GM23248 (cell line): Measurements from ENCODE around the gene PROM1. TPM values are rescaled to one million over a fixed set of nuclear protein-coding genes. Genes with fewer than 3 reads are reported as not detected.

ENCODE experiments used
- DNase-seq: peaks from one replicate; pipeline ENCODE4 v3.0.0-alpha.2; 2015
- H2AFZ ChIP-seq: fragments of 200-600 bp; sonication (generic); 2 replicates; pipeline ENCODE4 v1.6.1; 2016; ENCODE audit warnings: antibody characterized with exemption
- H3F3A ChIP-seq: fragments of 200-600 bp; sonication (generic); 2 replicates; pipeline ENCODE4 v1.6.1; 2016; ENCODE audit warnings: mild to moderate bottlenecking, antibody characterized with exemption, mixed run types; ENCODE audit not compliant: insufficient read depth
- H3K27ac ChIP-seq: fragments of 200-600 bp; sonication (generic); 2 replicates; pipeline ENCODE4 v1.5.1; 2016; ENCODE audit warnings: mild to moderate bottlenecking
- H3K27me3 ChIP-seq: fragments of 200-600 bp; sonication (generic); replicated peaks from 2 replicates; pipeline ENCODE4 v1.6.1; 2016; ENCODE audit warnings: mild to moderate bottlenecking; ENCODE audit not compliant: insufficient read depth
- H3K36me3 ChIP-seq: fragments of 200-600 bp; sonication (generic); 2 replicates; pipeline ENCODE4 v1.6.1; 2016; ENCODE audit warnings: low read depth, mild to moderate bottlenecking
- H3K4me1 ChIP-seq: fragments of 200-600 bp; sonication (generic); 2 replicates; pipeline ENCODE4 v1.6.1; 2016; ENCODE audit warnings: mild to moderate bottlenecking; ENCODE audit not compliant: insufficient read depth
- H3K4me2 ChIP-seq: fragments of 200-600 bp; sonication (generic); one replicate; pipeline ENCODE4 v1.6.1; 2016; ENCODE audit warnings: mild to moderate bottlenecking; ENCODE audit not compliant: unreplicated experiment
- H3K4me3 ChIP-seq: fragments of 200-600 bp; sonication (generic); 2 replicates; pipeline ENCODE4 v1.5.1; 2016; ENCODE audit warnings: mild to moderate bottlenecking
- H3K79me2 ChIP-seq: fragments of 200-600 bp; sonication (generic); 2 replicates; pipeline ENCODE4 v1.6.1; 2016; ENCODE audit warnings: mild to moderate bottlenecking; ENCODE audit not compliant: insufficient read depth
- H3K9ac ChIP-seq: fragments of 200-600 bp; sonication (generic); 2 replicates; pipeline ENCODE4 v1.6.1; 2016; ENCODE audit warnings: mild to moderate bottlenecking
- H3K9me2 ChIP-seq: fragments of 200-600 bp; sonication (generic); 2 replicates; pipeline ENCODE4 v1.6.1; 2016; ENCODE audit warnings: mixed run types, mild to moderate bottlenecking, moderate library complexity; ENCODE audit not compliant: insufficient read depth
- H3K9me3 ChIP-seq: fragments of 200-600 bp; sonication (generic); one replicate; pipeline ENCODE4 v1.6.1; 2017; ENCODE audit warnings: low read depth
- H4K20me1 ChIP-seq: fragments of 200-600 bp; sonication (generic); 2 replicates; pipeline ENCODE4 v1.6.0; 2016; ENCODE audit not compliant: insufficient read depth
- EZH2 ChIP-seq: fragments of 200-600 bp; sonication (generic); IDR thresholded peaks from 2 replicates; pipeline ENCODE4 v1.6.1; 2018; ENCODE audit warnings: antibody characterized with exemption, mild to moderate bottlenecking; ENCODE audit not compliant: insufficient read depth, poor library complexity, severe bottlenecking
- EZH2phosphoT487 ChIP-seq: fragments of 200-600 bp; sonication (generic); IDR thresholded peaks from 2 replicates; pipeline ENCODE4 v1.6.1; 2018; ENCODE audit warnings: antibody characterized with exemption, moderate library complexity, mild to moderate bottlenecking, low read depth; ENCODE audit not compliant: insufficient read depth
- WGBS, 2 experiments: methylation state at CpG; one replicate each; pipeline ENCODE4 v1.1.6; 2015 to 2017; ENCODE audit warnings: low lambda C conversion rate in 2 of 2, low coverage in 1 of 2; ENCODE audit errors: missing lambda C conversion rate in 2 of 2; 5-methylcytosine and 5-hydroxymethylcytosine counted together
- in situ Hi-C: fragments of 300-500 bp; cut with MboI; formaldehyde crosslinking; loops from 2 replicates; pipeline ENCODE4 v1.15.0; 2020
- polyA plus RNA-seq: library from polyadenylated mRNA; unstranded; fragments of >200 nt; fragmentation: Nextera tagmentation; extraction: Ambion mirVana; gene quantifications from 2 replicates; pipeline ENCODE4 v1.2.1, GENCODE V29; 2016
- total RNA-seq: library from RNA; depleted of rRNA; stranded (reverse); fragments of >200 nt; shearing (Covaris generic); gene quantifications from 2 replicates; pipeline ENCODE4 v1.2.3, GENCODE V29; 2014

Gene PROM1
- total and polyA plus RNA-seq, 2 experiments from 2014 or later, result not detected

DNA sequence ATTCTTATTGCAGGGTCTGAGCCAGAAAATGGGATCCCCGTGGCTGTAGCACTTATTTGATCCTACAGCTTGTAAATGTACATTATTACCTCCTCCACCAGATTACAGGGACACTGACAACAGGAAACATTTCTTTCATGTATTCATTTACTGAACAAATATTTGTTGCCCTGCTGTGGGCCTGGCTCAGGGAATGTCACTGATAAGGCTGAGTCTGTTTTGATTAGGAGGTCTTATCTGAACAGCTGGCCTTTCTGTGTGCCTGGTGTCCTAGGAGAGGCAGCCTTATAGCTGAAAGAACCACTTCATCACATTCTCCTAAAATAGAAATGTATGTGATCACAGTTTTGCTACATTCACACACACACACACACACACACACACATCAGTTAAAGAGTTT lies 45.5 kb upstream of the PROM1 start:
- Histone ChIP-seq H3K27me3 (peaks cover 23% of the 10 kb centered on the region; the same call in 1 of the 2 replicates), H3K9me3 (no peaks in the 10 kb centered on the region), H3K4me2 (no peak overlapping the region), H2AFZ (no peak overlapping the region), H4K20me1 (no peaks in the 10 kb centered on the region), H3K9ac (no peak overlapping the region), H3K9me2 (no peaks in the 10 kb centered on the region), H3K4me1 (no peaks in the 10 kb centered on the region), H3K27ac (no peak overlapping the region), H3K79me2 (no peaks in the 10 kb centered on the region), H3K4me3 (no peak overlapping the region), H3K36me3 (no peaks in the 10 kb centered on the region), H3F3A (no peaks in the 10 kb centered on the region)
- TF ChIP-seq EZH2 (no peak), EZH2phosphoT487 (no peak)
- WGBS, 2 experiments, result 5 to 12% methylated on average over 1 of the region's 1 CpG
- in situ Hi-C loops, result no loop called here
- no peak for DNase-seq

DNA sequence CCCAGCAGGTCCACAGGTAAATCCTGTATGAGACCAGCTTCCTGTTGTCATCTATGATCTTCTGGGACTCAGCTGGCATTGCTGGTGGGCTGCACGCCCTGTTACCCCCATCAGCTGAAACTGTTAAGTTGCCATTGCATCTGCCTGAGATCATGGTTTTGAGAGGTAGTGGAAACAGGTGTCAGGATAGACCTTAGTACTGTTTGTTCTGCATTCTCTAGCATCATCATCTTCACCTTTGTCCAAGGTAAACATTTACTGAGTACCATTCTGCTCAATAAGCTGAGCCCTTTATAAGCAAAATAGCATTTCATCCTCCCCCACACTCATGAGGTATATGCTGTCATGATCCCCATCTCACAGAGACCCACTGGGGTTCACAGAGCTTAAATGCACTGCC lies 42.9 kb upstream of the PROM1 start:
- Histone ChIP-seq H3K79me2 (no peaks in the 10 kb centered on the region), H3K4me1 (no peaks in the 10 kb centered on the region), H3K27me3 (peaks cover 25% of the 10 kb centered on the region), H3K4me2 (no peak overlapping the region), H3K9me3 (no peaks in the 10 kb centered on the region), H3K36me3 (no peaks in the 10 kb centered on the region), H3F3A (no peaks in the 10 kb centered on the region), H3K9me2 (no peaks in the 10 kb centered on the region), H3K27ac (no peak overlapping the region), H3K9ac (no peak overlapping the region), H4K20me1 (no peaks in the 10 kb centered on the region), H2AFZ (no peak overlapping the region), H3K4me3 (no peak overlapping the region)
- no peak for DNase-seq
- TF ChIP-seq EZH2 (no peak), EZH2phosphoT487 (no peak)
- WGBS, 2 experiments, result 0% methylated on average over 1 of the region's 1 CpG
- in situ Hi-C loops, result no loop called here

DNA sequence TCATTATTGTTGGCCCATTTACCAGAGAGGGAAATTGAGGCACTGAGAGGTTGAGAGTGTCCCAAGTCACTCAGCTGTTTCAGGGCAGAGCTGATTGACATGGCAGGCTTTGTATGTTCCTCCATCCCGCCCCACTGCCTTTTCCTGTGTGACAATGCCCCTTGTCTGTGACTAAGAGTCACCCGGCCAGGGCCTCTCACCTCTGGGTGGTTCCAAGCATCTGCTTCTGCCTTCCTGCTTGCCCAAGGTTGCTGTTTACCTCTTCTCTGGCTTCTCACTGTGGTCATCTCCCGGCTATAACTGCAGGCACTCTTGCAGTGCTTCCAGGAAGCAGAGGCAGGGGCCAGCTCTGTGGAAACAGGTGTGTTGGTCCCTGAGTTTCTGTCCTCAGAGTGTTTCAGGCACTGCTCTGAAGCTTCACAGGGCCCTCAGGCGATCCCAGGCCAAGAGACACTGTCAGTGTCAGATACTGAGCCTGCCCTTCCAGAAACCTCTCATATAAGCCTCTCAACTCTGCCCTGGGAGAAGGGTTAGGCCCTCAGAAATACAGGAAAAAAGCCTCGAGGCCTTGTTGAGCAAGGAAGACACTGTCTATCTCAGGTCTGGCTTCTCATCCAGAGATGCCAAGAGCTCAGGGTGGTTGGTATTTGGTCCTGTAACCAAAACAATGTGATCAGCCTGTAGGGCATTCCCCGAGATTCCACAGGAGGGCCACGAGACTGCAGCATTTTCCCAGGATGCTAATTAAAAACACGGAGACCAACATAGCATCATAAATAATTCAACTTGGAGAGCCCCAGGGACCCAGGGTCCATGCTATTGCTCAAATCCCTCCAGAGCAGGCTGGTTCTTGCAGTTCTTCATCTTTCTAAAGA lies 42.0 kb upstream of the PROM1 start:
- Histone ChIP-seq H3K36me3 (no peaks in the 10 kb centered on the region), H2AFZ (no peak overlapping the region), H3K9me2 (no peaks in the 10 kb centered on the region), H3K79me2 (no peaks in the 10 kb centered on the region), H3F3A (no peaks in the 10 kb centered on the region), H3K9ac (no peak overlapping the region), H3K27me3 (peaks cover 25% of the 10 kb centered on the region), H3K4me2 (no peak overlapping the region), H3K27ac (no peak overlapping the region), H3K9me3 (no peaks in the 10 kb centered on the region), H3K4me3 (no peak overlapping the region), H3K4me1 (no peaks in the 10 kb centered on the region), H4K20me1 (no peaks in the 10 kb centered on the region)
- WGBS, 2 experiments, result 24 to 25% methylated on average over 8 of the region's 8 CpGs
- in situ Hi-C loops, result no loop called here
- peak; percentile 6 for DNase-seq
- TF ChIP-seq EZH2 (no peak), EZH2phosphoT487 (no peak)

GRCh38 chr4:16124232-16124631 lies 40.4 kb upstream of the PROM1 start:
- no peaks in the 10 kb centered on the region for H3K9me3 ChIP-seq
- H3K4me3 ChIP-seq, result no peak overlapping the region
- no peaks in the 10 kb centered on the region for H3K36me3 ChIP-seq
- H2AFZ ChIP-seq, result no peak overlapping the region
- no peak overlapping the region for H3K4me2 ChIP-seq
- H3F3A ChIP-seq, result no peaks in the 10 kb centered on the region
- peaks cover 33% of the 10 kb centered on the region for H3K27me3 ChIP-seq
- 65 to 74% methylated on average over 4 of the region's 4 CpGs for WGBS, 2 experiments
- no peaks in the 10 kb centered on the region for H3K9me2 ChIP-seq
- in situ Hi-C loops, result no loop called here
- no peaks in the 10 kb centered on the region for H3K79me2 ChIP-seq
- no peaks in the 10 kb centered on the region for H3K4me1 ChIP-seq
- TF ChIP-seq EZH2phosphoT487 (no peak), EZH2 (no peak)
- H4K20me1 ChIP-seq, result no peaks in the 10 kb centered on the region
- no peak overlapping the region for H3K9ac ChIP-seq
- H3K27ac ChIP-seq, result no peak overlapping the region
- DNase-seq, result no peak
